Measurements from ENCODE around the gene RNF145. TPM values are rescaled to one million over a fixed set of nuclear protein-coding genes. Genes with fewer than 3 reads are reported as not detected.

Gene RNF145
- total and polyA plus RNA-seq, 10 of the 15 experiments (the other 5 are each of a cell fraction or from before 2014, with no cell fraction given), result 9.7 to 58.1 (median 38.2) TPM

GRCh38 chr5:159156426-159157238, 52.7 kb downstream of the RNF145 start (continued):
- TF ChIP-seq SREBF1 (IDR thresholded peaks at IDR 0.05; ENCODE audit: low read length), result no peak
- no peak for TF ChIP-seq IRF4 (IDR thresholded peaks at IDR 0.05; ENCODE audit: low read depth, low read length)
- TF ChIP-seq ZNF207 (IDR thresholded peaks at IDR 0.05; ENCODE audit: borderline replicate concordance), result no peak
- no peak for TF ChIP-seq ASH2L (IDR thresholded peaks at IDR 0.05; ENCODE audit: borderline replicate concordance, low read depth)
- 0 out of 2 replicates have a peak, but pooled peaks have one; percentile 24 for TF ChIP-seq PML (IDR thresholded peaks at IDR 0.05; ENCODE audit: low read length)
- TF ChIP-seq PBX3 (IDR thresholded peaks at IDR 0.05; ENCODE audit: insufficient replicate concordance, low read depth, low read length), result no peak

GRCh38 chr5:159155960-159156359, 53.4 kb downstream of the RNF145 start:
- Histone ChIP-seq H4K20me1 (ENCODE audit: control insufficient read depth, insufficient read depth) (peaks cover 6% of the 10 kb centered on the region; the same call in 1 of the 2 replicates), H3K27ac (ENCODE audit: control insufficient read depth, insufficient read depth) (no peak overlapping the region), H3K4me3 (no peak overlapping the region), H2AFZ (ENCODE audit: control insufficient read depth, low read depth, low read length) (no peak overlapping the region), H3K27me3 (replicated peaks in 1 of 2; ENCODE audit: control insufficient read depth in 2 of 2, insufficient read depth in 2 of 2, low read length in 1 of 2) (no peaks in the 10 kb centered on the region), H3K36me3 (ENCODE audit: control insufficient read depth in 2 of 2, insufficient read depth in 2 of 2, low read length in 1 of 2) (peaks cover 3 to 20% of the 10 kb centered on the region in 2 experiments; a peak in 3 of 4 replicates), H3K9me3 (replicated peaks; ENCODE audit: control insufficient read depth, insufficient read depth, low read length) (no peaks in the 10 kb centered on the region), H3K4me2 (ENCODE audit: control insufficient read depth, insufficient read depth) (no peak overlapping the region), H3K4me1 (ENCODE audit: control insufficient read depth, insufficient read depth, low read length) (peaks cover 7% of the 10 kb centered on the region), H3K9ac (ENCODE audit: control insufficient read depth, insufficient read depth, low read length) (no peak overlapping the region), H3K79me2 (ENCODE audit: control insufficient read depth, insufficient read depth, low read length) (no peaks in the 10 kb centered on the region)
- ChIA-PET RAD21 (ENCODE audit: unreplicated experiment) (interaction anchor here (1.5 to 5.8 kb wide), 6 partner anchors 35 to 831 kb away, joined by 4 to 112 read pairs (median 12); no protein-coding TSS in a partner anchor), CTCF (interaction anchor here (0.6 to 6.2 kb wide), 29 partner anchors 8 to 1800 kb away, joined by 3 to 216 read pairs (median 6); partner anchors contain the start of gene IL12B), SMC1A (ENCODE audit: uncharacterized antibody, unreplicated experiment) (interaction anchor here (0.8 to 6.4 kb wide), 17 partner anchors 18 to 806 kb away, joined by 3 to 131 read pairs (median 5); no protein-coding TSS in a partner anchor), POLR2A (interaction anchor here (0.5 to 0.6 kb wide), 2 partner anchors 53 to 1105 kb away, joined by 3 read pairs; no protein-coding TSS in a partner anchor)
- no TSS peak for BruUV-seq (replicated peaks)
- intact Hi-C loops (cut with micrococcal nuclease; ENCODE audit: unreplicated experiment), result loop anchor here (1.0 to 5.0 kb wide), 5 partner anchors 51 to 811 kb away; partner anchors contain the start of genes IL12B and UBLCP1
- 0 out of 2 replicates have a peak, but pooled peaks have one; percentile 8 for TF ChIP-seq CREM (IDR thresholded peaks at IDR 0.05; ENCODE audit: low read depth)
- TF ChIP-seq PAX8 (IDR thresholded peaks at IDR 0.05), result no peak
- no peak for TF ChIP-seq RELB (IDR thresholded peaks at IDR 0.05; ENCODE audit: low read depth)
- TF ChIP-seq JUNB (IDR thresholded peaks at IDR 0.05), result peak; percentile 43
- TF ChIP-seq SPI1 (IDR thresholded peaks at IDR 0.05; ENCODE audit: borderline replicate concordance, insufficient read depth, low read depth, low read length), result peak; percentile 73
- 0 out of 2 replicates have a peak, but pooled peaks have one; percentile 20 for TF ChIP-seq MTA2 (IDR thresholded peaks at IDR 0.05; ENCODE audit: low read depth)
- 0 out of 4 replicates have a peak, but pooled peaks of 1 of the 2 experiments have one; percentile 21 for TF ChIP-seq EP300 (IDR thresholded peaks at IDR 0.05; ENCODE audit: borderline replicate concordance in 1 of 2, control insufficient read depth in 1 of 2, low read depth in 2 of 2, low read length in 2 of 2)
- ATAC-seq (peak; percentile 54), DNase-seq (ENCODE audit: low read depth, low spot score) (no peak), FAIRE-seq (no peak)
- in situ Hi-C loops (cut with MboI), result loop anchor here (5.0 to 10.0 kb wide), 2 partner anchors 161 to 829 kb away; no protein-coding TSS in a partner anchor
- 48% methylated on average over 2 of the region's 2 CpGs for WGBS (ENCODE audit: insufficient coverage, insufficient replicate concordance, low lambda C conversion rate, missing lambda C conversion rate)
